ENCODE results near the gene PSMB5.

PSMB5 gene

GRCh38 chr14:22985894-22986507 is 48.7 kb downstream of the PSMB5 start:
- Histone ChIP-seq H3K4me3 (no peak overlapping the region), H3K27ac (no peak overlapping the region)
- no peak for DNase-seq (ENCODE audit: low spot score)
- TF ChIP-seq CTCF (IDR thresholded peaks at IDR 0.05) = no peak

GRCh38 chr14:22984959-22985658 is 49.6 kb downstream of the PSMB5 start:
- no peak overlapping the region for H3K4me3 ChIP-seq
- TF ChIP-seq CTCF (IDR thresholded peaks at IDR 0.05) = no peak
- DNase-seq (ENCODE audit: low spot score) = no peak
- no peak overlapping the region for H3K27ac ChIP-seq

GRCh38 chr14:22982477-22983245 is 52.0 kb downstream of the PSMB5 start, which contains the start of gene AJUBA:
Gene AJUBA, minus strand, starts transcription at chr14:22982551. Its CDS starts 285 bp downstream, at chr14:22982266.
- Histone ChIP-seq H3K27ac (peak within 1 kb of the TSS; percentile 67 to 95), H3K4me3 (peak within 1 kb of the TSS; percentile 94)
- TF ChIP-seq CTCF (IDR thresholded peaks at IDR 0.05) = no peak
- peak; percentile 92 for DNase-seq (ENCODE audit: low spot score)

GRCh38 chr14:22981876-22982476 is 52.7 kb downstream of the PSMB5 start:
- peak overlapping the region; percentile 94 for H3K4me3 ChIP-seq
- peak overlapping the region; percentile 67 to 95 for H3K27ac ChIP-seq
- no peak for DNase-seq (ENCODE audit: low spot score)
- no peak for TF ChIP-seq CTCF (IDR thresholded peaks at IDR 0.05)

GRCh38 chr14:22981090-22981875 is 53.4 kb downstream of the PSMB5 start:
- H3K4me3 ChIP-seq = peak overlapping the region; percentile 94
- no peak for TF ChIP-seq CTCF (IDR thresholded peaks at IDR 0.05)
- H3K27ac ChIP-seq = peak overlapping the region; percentile 67 to 95
- no peak for DNase-seq (ENCODE audit: low spot score)

- DNase-seq (ENCODE audit: low spot score) = no peak
- TF ChIP-seq CTCF (IDR thresholded peaks at IDR 0.05) = no peak
- H3K27ac ChIP-seq = peak overlapping the region; percentile 67 to 95
- H3K4me3 ChIP-seq = peak overlapping the region; percentile 94
Measured at GRCh38 chr14:22980672-22981089, 54.0 kb downstream of the PSMB5 start.

All from coronary artery (tissue), 2 donors.